ENCODE measurements around the gene BANP. TPM values are rescaled to one million over a fixed set of nuclear protein-coding genes. Genes with fewer than 3 reads are reported as not detected.
"Not testable (repeated sequence)": the region's sequence is repeated elsewhere in the genome, so short reads cannot be mapped to it uniquely, and the experiment has no call there.

Gene BANP
- total RNA-seq, 1 donor from 2014 or later: 17.6 TPM

- no peak for DNase-seq (ENCODE audit: low read depth)
- no peak overlapping the region for H3K4me3 ChIP-seq (ENCODE audit: low read depth, low read length)
- no peak for TF ChIP-seq CTCF (conservative IDR thresholded peaks at IDR 0.05; ENCODE audit: low read depth, low read length)
Observed at GRCh38 chr16:88013091-88013609, 61.9 kb downstream of the BANP start.

GRCh38 chr16:88013766-88014251 is 62.6 kb downstream of the BANP start:
- DNase-seq (ENCODE audit: low read depth): no peak
- TF ChIP-seq CTCF (conservative IDR thresholded peaks at IDR 0.05; ENCODE audit: low read depth, low read length): no peak
- H3K4me3 ChIP-seq (ENCODE audit: low read depth, low read length): no peak overlapping the region

- DNase-seq (ENCODE audit: low read depth): no peak
- no peak for TF ChIP-seq CTCF (conservative IDR thresholded peaks at IDR 0.05; ENCODE audit: low read depth, low read length)
- no peak overlapping the region for H3K4me3 ChIP-seq (ENCODE audit: low read depth, low read length)
Observed at GRCh38 chr16:88014252-88014781, 63.1 kb downstream of the BANP start.

- TF ChIP-seq CTCF (conservative IDR thresholded peaks at IDR 0.05; ENCODE audit: low read depth, low read length): no peak
- H3K4me3 ChIP-seq (ENCODE audit: low read depth, low read length): no peak overlapping the region
- no peak for DNase-seq (ENCODE audit: low read depth)
Observed at GRCh38 chr16:88014954-88015805, 63.9 kb downstream of the BANP start.

GRCh38 chr16:88015806-88016140 is 64.5 kb downstream of the BANP start:
- no peak overlapping the region for H3K4me3 ChIP-seq (ENCODE audit: low read depth, low read length)
- no peak for TF ChIP-seq CTCF (conservative IDR thresholded peaks at IDR 0.05; ENCODE audit: low read depth, low read length)
- no peak for DNase-seq (ENCODE audit: low read depth)

- H3K4me3 ChIP-seq (ENCODE audit: low read depth, low read length); DNase-seq (ENCODE audit: low read depth): not testable (repeated sequence)
Observed at GRCh38 chr16:88016386-88016785, 65.2 kb downstream of the BANP start.

GRCh38 chr16:88016964-88017363 is 65.7 kb downstream of the BANP start:
- DNase-seq (ENCODE audit: low read depth): no peak
- no peak for TF ChIP-seq CTCF (conservative IDR thresholded peaks at IDR 0.05; ENCODE audit: low read depth, low read length)
- H3K4me3 ChIP-seq (ENCODE audit: low read depth, low read length): no peak overlapping the region

Data from epithelial cell of proximal tubule (primary cell).